ENCODE results near the gene MAD1L1.

GRCh38 chr7:2185715-2186114 is 47.0 kb downstream of the MAD1L1 start:
- TF ChIP-seq MAX (IDR thresholded peaks at IDR 0.05; ENCODE audit: insufficient read depth, insufficient read length) (no peak), CTCF (IDR thresholded peaks at IDR 0.05; ENCODE audit: extremely low read depth in 1 of 2, insufficient read depth in 1 of 2, low read depth in 1 of 2, low read length in 2 of 2) (no peak), EZH2 (IDR thresholded peaks at IDR 0.05; ENCODE audit: borderline replicate concordance, low read depth, low read length, severe bottlenecking) (no peak), POLR2AphosphoS5 (IDR thresholded peaks at IDR 0.05; ENCODE audit: insufficient read depth, low read depth, low read length) (no peak)
